UCSD-AML1 (cell line): ENCODE results near the gene PNPLA7.

ENCODE experiments used
- DNase-seq: peaks from one replicate; lab custom pipeline; 2025; ENCODE audit not compliant: unreplicated experiment; lab: John Stamatoyannopoulos, UW

PNPLA7 gene

DNA sequence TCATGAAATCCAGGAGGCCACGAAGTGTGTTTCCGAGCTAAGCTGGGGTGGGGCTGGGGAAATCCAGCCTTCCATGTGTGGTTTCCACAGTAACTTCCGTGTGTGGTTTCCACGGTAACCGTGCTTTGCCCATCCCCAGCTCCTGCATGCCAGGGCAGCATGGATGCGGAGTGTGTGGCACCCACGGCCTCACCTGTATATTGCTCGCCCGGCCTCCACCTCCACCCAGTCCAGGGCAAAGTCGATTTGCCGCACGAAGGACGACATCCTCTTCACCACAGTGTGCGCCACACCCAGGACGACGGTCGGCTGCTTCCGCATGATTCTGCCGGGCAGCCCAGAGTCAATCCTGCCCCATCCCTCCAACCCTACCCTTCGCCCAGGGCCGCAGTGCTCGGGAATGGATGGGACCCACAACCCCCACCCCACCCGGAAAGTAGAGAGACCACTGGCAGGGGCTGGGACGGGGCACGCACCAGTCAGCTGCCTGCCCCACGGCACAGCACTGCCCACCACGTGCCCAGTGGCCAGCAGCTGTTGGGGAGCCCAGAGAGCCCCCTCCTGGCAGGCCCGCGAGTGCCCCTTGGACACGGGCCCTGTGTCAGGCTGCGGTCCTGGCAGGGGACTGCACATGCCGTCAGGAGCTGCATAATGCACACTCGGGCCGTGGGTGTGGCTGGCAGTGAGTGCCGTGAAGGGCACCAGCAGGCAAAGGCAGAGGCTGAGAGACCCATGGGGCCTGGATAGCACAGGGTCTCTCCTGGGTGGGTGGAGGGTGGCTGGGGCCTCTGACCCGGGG is 52.1 kb downstream of the PNPLA7 start:
- no peak for DNase-seq

DNA sequence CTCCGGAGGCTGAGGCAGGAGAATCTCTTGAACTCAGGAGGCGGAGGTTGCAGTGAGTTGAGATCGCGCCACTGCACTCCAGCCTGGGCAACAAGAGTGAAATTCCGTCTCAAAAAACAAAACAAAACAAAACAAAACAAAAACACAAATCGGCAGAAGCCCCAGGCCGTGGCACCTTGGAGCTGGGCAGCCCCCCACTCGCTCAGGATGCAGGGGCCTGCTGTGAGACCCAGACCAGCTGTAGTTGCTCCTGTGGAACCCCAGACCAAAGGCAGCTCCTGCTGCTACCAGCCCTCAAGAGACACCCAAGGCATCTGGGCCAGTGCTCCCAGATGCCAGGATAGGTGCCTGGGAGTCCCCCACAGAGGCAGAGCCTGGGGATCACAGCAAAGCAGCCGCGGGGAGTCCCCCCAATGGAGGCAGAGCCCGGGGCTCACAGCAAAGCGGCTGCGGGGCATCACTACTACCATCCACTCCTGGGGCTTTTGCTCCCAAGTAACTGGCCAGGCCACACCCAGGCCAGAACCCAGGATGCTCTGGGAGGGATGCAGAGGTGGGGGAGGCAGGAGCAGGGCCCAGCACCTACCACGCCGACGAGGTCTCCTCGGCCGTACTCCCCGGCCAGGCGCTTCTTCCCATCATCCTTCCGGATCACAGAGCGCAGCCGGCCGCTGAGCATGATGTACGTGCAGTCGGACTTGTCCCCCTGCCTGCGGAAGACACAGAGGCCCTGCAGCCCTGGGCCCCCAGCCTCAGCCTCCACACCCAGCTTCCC is 53.4 kb downstream of the PNPLA7 start:
- DNase-seq: no peak

DNA sequence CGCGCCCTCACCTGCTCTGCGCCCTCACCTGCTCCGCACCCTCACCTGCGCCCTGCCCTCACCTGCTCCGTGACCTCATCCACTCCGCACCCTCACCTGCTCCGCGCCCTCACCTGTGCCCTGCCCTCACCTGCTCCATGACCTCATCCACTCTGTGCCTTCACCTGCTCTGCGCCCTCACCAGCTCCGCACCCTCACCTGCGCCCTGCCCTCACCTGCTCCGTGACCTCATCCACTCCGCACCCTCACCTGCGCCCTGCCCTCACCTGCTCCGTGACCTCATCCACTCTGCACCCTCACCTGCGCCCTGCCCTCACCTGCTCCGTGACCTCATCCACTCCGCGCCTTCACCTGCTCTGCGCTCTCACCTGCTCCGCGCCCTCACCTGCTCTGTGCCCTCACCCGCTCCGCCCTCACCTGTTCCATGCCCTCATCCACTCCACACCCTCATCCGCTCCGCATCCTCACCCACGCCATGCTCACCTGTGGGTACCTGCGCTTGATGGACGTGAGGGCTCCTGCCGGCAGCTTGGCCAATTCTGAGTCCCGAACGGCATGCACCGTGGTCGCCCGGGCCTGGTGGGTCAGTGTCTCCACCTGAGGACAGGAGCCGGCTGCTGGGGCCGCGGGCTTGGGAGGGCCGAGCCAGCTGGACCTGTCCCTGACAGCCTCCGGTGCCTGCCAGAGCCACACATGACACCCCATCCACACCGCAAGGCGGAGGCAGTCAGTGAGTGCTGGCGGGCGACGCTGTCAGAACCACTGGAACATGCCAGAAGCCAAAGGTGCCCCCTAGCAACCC is 55.5 kb downstream of the PNPLA7 start:
- DNase-seq: no peak

DNA sequence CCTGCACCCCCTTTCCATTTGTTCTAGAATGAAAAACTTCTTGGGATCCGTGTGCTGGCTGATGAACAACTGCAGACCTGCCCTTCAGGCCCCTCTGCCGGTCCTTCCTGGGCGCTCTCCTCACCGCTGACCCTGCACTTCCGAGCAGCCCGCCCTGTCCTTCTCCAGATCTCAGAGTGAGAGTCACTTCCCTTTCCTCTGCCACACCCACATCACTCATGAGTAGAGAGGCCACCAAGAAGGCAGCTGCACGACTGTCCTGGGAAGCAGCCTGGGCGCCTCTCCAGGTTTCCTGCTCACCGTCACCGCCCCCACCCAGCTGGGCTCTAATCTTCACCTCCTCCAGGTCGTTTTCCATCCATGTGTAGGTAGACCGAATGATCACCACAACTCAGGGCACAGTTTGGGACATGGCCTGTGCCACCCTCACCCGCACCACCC is 56.1 kb downstream of the PNPLA7 start:
- DNase-seq: peak; percentile 72

DNA sequence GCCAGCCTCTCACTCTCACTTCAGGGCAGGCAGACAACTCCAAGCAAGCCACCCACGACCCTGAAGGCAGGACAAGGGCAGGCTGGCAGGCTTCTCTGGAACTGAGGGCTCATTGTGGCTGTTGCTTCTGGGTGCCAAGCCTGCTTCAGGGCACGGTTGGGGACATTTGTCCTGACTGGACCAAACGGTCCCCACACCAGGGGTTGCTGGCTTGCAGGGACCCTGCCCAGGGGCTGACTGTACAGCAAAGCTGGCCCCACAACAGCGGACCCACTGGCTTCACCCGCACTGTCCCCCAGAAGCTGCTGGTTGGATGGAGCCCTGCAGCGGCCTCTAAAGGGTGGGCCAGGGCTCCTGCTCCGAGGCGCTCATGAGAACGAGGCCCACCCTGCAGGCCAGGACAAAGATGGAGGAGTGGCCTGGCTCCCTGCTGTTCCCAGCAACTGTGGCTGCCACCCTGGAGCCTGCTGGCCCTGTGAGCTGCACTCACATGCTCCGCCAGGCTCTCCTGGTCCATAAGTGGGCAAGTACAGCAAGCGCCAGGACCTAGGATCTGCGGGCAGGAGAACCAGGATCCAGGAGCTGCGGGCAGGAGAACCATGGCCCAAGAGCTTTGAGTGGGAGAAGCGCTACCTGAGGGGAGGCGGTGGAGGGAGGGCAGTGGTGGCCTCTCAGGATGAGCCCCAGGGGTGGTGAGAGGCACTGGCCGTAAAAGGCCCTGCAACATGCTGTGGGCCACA is 56.7 kb downstream of the PNPLA7 start:
- DNase-seq: no peak

DNA sequence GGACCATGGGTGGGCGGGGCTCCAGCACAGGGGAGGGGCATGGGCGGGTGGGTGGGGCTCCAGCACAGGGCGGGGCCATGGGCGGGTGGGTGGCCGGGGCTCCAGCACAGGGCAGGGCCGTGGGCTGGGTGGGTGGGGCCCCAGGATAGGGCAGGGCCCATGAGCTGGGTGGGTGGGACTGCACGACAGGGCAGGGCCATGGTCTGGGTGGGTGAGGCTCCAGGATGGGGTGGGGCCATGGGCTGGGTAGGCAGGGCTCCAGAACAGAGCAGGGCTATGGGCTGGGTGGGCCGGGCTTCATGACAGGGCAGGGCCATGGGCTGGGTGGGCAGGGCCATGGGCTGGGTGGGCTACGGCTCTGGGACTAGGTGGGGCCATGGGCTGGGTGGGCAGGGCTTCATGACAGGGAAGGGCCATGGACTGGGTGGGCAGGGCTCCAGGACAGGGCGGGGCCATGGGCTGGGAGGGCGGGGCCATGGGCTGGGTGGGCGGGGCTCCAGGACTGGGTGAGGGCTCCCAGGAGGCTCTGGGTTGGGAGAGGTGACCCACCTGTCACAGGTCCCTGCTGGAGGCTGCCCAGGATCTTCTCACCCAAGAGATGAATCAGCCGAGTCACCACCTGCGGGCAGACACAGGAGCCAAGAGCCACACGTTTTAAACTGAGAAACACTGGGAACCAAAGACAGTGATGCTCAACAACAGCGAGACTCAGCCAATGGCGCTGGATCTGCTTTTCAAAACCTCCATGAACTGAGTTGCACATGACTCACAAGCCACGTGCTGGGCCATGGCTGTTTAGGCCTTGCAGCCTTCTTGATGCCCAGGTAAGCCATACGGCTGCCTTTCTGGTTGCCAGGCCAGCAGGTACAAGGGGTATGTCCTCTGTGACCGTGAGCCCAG is 57.5 kb downstream of the PNPLA7 start:
- peak; percentile 92 for DNase-seq

DNA sequence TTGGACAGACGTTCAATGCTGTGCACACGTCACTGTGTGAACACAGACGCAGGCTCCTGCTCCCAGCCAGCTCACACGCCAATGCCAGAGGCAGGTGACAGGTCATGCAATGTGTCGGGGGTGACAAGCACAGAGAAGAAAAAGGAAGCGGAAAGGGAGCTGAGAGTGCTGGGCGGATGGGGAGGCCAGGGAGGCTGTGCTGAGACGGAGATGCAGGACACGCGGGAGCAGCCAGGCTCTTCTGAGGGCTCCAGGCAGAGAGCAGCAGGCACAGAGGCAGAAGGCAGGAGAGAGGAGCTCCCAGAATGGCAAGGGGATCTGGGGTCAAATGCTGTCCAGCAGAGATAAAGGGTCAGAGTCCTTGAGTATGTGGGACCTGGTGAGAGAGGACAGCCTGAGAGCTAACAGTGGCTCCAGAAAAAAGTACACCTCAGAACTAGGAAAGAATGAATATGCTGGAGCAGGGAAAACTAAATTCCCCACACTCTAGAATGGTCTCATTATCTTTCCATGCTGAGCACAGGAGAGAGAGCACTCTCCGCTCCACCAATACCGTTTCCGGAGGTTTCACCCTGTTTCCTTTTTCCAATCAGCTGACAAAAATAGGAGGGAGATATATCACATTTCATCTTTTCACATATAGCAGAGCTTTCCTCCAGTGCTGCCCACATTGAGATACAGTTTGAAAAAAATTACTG is 58.3 kb downstream of the PNPLA7 start:
- DNase-seq: peak; percentile 75

DNA sequence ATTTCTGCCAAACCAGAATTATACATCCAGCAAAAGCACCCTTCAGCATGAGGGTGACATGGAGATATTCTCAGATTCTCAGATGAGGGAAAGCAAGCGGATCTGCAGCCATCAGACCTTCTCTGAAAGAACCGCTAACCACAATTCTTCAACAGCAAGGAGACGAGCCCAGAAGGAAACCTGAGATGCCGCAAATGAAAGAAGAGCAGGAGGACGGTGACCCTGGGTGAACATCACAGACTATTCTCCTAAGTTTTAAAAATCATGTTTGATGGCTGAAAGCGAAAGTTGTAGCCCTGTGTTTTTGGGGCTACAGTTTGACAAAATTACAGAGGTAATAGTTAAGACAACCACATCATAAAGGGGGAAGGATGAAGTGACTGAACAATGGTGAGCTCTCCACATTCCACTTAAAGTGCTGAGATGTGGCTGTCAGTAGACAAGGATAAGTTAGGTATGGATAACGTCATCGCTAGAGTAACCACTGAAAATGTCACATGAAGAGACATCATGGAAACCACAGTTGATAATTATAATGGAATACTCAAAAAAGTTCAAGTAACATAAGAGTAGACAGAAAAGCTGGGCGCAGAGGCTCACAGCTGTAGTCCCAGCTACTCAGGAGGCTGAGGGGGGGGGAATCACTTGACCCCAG is 59.5 kb downstream of the PNPLA7 start:
- no peak for DNase-seq

DNA sequence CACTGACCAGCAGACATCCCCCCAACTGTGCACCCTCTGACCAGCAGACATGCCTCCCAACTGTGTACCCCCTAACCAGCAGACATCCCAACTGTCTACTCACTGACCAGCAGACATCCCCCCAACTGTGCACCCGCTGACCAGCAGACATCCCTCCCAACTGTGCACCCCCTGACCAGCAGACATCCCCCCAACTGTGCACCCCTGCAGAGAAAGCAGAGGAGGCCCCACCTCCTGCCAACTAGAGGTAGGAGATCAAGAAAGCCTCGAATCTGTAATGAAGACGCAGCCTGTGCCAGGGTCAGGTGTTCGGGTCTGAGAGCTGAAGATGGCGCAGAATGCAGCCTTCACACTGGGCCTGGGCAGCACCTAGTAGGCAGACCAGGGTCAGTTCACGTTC is 61.3 kb downstream of the PNPLA7 start:
- DNase-seq: no peak

DNA sequence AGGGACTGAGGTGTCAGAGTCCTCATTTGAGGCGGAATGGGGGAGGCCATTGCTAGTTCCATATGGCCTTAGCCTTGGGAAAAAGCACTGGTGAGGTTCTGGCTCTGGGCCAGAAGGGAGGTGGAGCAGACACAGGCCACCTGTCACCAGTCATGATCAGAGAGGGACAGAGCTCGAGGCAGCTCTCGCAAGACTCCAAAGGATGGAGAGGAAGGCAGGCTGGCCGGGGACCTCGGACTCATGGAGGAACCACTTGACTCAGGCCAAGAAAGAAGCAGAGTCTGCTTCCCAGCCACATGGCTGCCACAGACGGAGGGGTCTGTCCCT is 61.9 kb downstream of the PNPLA7 start:
- DNase-seq: no peak

DNA sequence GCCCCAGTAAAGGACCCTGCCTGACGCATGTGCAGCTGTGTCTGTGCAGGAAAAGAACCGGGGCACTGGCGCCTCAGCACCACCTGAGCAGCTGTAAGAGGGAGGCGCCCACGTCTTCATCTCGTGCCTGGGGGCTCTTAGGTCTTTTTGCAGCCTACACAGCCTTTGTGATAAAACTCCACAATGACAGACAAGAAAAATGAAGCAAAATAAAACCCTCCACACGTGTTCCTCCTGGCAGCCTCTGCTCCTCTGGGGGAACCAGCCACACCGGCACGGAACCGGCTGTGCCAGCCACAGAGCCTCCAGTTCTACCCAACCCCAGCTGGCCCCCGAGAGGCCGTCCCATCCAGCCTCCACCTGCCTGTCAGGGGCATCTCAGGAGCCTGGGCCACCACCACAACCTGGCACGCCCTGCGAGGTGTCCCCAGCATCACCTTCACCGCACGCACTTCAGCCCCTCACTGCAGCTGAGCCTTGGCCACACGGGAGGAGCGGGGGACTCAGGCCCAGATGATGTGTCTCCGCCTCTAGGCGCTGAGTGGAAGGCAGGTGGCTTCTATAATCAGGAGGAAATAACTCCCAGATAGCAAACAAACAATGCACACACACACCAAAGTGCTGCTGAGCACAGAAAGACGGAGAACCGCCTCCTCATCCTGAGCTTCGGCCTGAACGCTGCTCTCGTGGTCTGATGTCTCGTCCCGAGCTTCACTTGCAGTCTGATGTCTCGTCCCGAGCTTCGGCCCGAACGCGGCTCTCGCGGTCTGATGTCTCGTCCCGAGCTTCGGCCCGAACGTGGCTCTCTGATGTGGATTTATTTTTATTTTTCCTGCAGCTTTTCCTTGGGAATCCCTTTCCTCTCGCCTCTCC is 62.5 kb downstream of the PNPLA7 start:
- DNase-seq: no peak

DNA sequence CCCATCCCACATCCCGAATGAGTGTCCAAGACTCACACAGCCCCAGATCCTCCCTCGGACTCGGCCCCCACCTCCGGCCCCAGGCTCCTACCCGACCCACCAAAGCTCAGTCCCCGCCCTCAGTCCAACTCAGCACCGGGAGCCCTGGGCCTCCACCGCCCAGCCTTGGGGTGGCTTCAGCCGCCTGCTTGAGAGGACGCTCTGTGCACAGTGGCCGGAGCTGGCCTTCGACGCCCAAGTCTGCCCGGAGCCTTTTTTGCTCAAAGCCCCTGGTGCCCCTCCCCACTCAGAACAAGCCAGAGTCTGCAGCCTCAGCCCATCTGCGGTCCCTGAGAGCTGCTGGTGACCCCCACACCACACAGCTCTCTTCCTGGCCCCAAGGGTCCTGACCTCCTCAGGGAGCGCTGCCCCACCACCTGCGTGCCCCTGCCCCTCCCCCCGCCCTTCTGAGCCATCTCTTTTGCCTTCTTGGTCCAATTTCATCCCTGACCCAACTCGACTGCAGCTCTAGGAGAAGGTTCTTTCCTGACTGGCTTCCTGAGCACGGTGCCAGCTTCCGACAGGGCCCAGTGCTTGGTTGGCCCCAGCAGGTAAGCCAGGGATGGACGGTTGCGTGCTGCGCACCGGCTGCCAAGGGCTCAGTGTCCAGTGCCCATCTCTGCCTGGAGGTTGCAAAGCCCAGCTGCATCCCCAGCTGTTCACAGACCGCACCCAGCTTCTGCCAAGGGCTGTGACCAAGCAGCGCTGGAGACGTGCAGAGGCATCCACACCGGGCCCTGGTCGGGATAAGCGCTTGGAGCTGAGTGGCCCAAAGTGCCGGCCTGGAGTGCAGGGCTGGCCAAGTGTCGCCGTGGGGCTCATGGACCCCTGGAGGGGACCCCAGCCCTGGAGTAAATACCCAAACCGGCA is 63.4 kb downstream of the PNPLA7 start:
- no peak for DNase-seq

DNA sequence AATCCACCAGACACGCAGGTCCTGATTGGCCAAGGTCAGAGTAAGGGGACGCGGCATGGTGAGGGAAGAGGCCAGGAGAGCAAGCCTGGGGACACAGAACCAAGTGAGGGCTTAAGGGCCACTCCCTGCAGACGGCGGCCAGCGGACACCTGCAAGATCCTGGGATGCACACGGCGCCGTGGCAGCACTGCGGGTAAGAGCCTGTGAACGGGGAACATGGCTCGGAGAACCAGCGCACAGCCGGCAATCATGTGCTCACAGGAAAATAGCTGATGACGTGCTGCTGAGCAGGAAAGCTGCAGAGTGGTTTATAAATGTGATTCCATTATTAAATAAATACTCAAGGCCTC is 64.1 kb downstream of the PNPLA7 start:
- DNase-seq: no peak

DNA sequence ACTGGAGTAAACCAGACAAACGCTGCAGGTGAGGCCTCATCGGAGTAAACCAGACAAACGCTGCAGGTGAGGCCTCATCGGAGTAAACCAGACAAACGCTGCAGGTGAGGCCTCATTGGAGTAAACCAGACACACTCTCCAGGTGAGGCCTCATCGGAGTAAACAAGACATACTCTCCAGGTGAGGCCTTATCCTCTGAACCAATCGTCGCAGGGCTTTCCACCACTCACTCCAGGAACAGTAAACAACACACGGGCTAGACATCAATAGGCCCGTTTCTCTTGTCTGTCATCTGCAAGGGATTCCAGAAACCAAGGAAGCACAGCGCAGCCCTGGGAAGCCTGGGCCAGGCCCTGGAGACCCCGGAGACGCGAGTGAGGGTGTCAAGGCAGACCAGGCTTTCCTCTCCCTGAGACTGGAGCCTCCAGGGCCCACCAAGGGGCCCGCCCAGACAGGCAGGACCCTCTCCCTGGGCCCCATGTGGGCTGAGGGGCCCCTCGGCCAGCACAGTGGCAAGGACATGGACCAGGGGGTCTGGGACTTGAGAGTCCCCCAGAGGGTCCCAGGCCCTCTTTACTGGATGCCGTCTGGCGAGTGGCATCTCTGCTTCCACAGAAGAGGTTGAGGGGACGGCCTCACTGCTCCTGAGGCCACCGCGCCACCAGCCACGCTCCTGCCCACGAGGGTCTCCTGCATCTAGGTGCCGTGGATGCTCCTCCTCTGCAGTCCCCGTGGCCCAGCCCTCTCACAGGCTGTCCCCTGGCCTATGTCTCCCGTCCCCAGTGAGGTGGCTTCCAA is 64.7 kb downstream of the PNPLA7 start:
- DNase-seq: no peak

DNA sequence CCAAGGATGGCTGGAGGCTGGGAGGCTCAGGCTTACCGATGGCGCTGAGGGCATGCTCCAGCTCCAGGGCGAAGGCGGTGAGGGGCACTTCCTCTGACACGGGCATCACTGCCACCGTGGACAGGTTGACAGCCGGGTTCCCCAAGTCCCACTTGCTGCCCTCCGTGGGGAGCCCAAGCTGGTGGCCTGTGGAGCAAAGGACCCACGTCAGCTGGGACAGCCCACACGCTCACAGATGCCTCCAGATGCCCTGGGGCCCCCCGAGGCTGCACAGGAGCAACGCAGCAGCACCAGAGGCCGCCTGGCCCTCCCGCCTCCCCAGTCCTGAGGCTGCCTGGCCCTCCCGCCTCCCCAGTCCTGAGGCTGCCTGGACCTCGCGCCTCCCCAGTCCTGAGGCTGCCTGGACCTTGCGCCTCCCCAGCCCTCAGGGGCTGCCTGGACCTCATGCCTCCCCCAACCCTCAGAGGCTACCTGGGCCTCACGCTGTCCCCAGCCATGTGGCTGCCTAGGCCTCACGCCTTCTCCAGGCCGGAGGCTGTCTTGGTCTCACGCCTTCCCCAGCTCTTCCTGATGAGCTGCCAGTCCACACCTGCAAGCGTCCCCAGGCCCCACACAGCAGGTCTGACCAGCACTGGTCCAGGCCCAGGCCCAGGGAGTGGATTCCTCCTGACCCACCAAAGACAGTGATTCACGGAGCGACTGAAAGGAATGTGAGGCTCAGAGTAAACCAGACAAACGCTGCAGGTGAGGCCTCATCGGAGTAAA is 65.5 kb downstream of the PNPLA7 start:
- no peak for DNase-seq
